Muscle of leg (tissue), 11 donors: ENCODE measurements around the gene TRIM14. TPM values are rescaled to one million over a fixed set of nuclear protein-coding genes. Genes with fewer than 3 reads are reported as not detected.

Experiments used
- DNase-seq: peaks from one replicate; pipeline ENCODE4 v3.0.0; 2013
- H3K27ac ChIP-seq: one replicate; pipeline ENCODE4 v1.5.1; 2013; ENCODE audit warnings: mild to moderate bottlenecking, low read length, control low read depth
- H3K27me3 ChIP-seq: one replicate; pipeline ENCODE4 v1.6.1; 2013; ENCODE audit warnings: low read length; ENCODE audit not compliant: control insufficient read depth, insufficient read depth
- H3K36me3 ChIP-seq: one replicate; pipeline ENCODE4 v1.6.1; 2013; ENCODE audit warnings: low read length; ENCODE audit not compliant: control insufficient read depth, insufficient read depth
- H3K4me1 ChIP-seq: one replicate; pipeline ENCODE4 v1.6.1; 2013; ENCODE audit warnings: low read length; ENCODE audit not compliant: control insufficient read depth, insufficient read depth
- H3K4me3 ChIP-seq: one replicate; pipeline ENCODE4 v1.5.1; 2013; ENCODE audit warnings: low read length, control low read depth
- H3K9me3 ChIP-seq: replicated peaks from 2 replicates; pipeline ENCODE4 v1.6.1; 2013; ENCODE audit warnings: low read depth, low read length; ENCODE audit not compliant: control insufficient read depth
- WGBS: methylation state at CpG from one replicate; pipeline ENCODE4 v1.1.5; 2013; ENCODE audit warnings: missing lambda C conversion rate; ENCODE audit not compliant: insufficient coverage; 5-methylcytosine and 5-hydroxymethylcytosine counted together
- polyA plus RNA-seq, 8 donors: library from polyadenylated mRNA; unstranded; fragments of 120-200 nt; gene quantifications; one replicate each; pipeline versions ENCODE4 v1.2.1 to v1.2.3, GENCODE V29; 2013; ENCODE audit warnings: inconsistent platforms in 1 of 8, low replicate concordance in 1 of 8; ENCODE audit not compliant: insufficient read length in 8 of 8, insufficient read depth in 1 of 8
- total RNA-seq: library from RNA; stranded (reverse); fragments of 120-200 nt; gene quantifications from one replicate; pipeline ENCODE4 v1.2.4, GENCODE V29; 2013

The TRIM14 gene
- total and polyA plus RNA-seq, 9 donors = 0.40 to 3.4 (median 1.1) TPM

- Histone ChIP-seq H3K27ac (no peak overlapping the region), H3K4me1 (no peaks in the 10 kb centered on the region), H3K9me3 (no peaks in the 10 kb centered on the region), H3K4me3 (no peak overlapping the region), H3K36me3 (no peaks in the 10 kb centered on the region), H3K27me3 (no peaks in the 10 kb centered on the region)
- whole genome bisulfite sequencing = no CpG with 5 or more reads among the region's 2 CpGs
- no peak for DNase-seq
Measured at GRCh38 chr9:98154678-98155077, 35.7 kb upstream of the TRIM14 start.

GRCh38 chr9:98152526-98152925 is 33.5 kb upstream of the TRIM14 start:
- no peaks in the 10 kb centered on the region for H3K36me3 ChIP-seq

GRCh38 chr9:98150721-98151120 is 31.7 kb upstream of the TRIM14 start:
- H3K36me3 ChIP-seq = no peaks in the 10 kb centered on the region
- 79% methylated on average over 2 of the region's 3 CpGs for WGBS
- H3K27ac ChIP-seq = no peak overlapping the region
- H3K27me3 ChIP-seq = no peaks in the 10 kb centered on the region
- H3K4me3 ChIP-seq = no peak overlapping the region
- DNase-seq = no peak
- H3K9me3 ChIP-seq = no peaks in the 10 kb centered on the region
- H3K4me1 ChIP-seq = no peaks in the 10 kb centered on the region

More at GRCh38 chr9:98152526-98152925, 33.5 kb upstream of the TRIM14 start:
- Histone ChIP-seq H3K27me3 (no peaks in the 10 kb centered on the region), H3K9me3 (no peaks in the 10 kb centered on the region), H3K4me3 (no peak overlapping the region), H3K27ac (no peak overlapping the region), H3K4me1 (no peaks in the 10 kb centered on the region)
- DNase-seq = no peak

GRCh38 chr9:98150164-98150563 is 31.1 kb upstream of the TRIM14 start:
- H3K27me3 ChIP-seq = no peaks in the 10 kb centered on the region
- H3K36me3 ChIP-seq = no peaks in the 10 kb centered on the region
- H3K4me1 ChIP-seq = no peaks in the 10 kb centered on the region
- H3K9me3 ChIP-seq = no peaks in the 10 kb centered on the region
- H3K27ac ChIP-seq = no peak overlapping the region
- 69% methylated on average over 7 of the region's 7 CpGs for WGBS
- no peak for DNase-seq
- no peak overlapping the region for H3K4me3 ChIP-seq

- Histone ChIP-seq H3K27me3 (no peaks in the 10 kb centered on the region), H3K9me3 (no peaks in the 10 kb centered on the region), H3K4me3 (no peak overlapping the region), H3K4me1 (no peaks in the 10 kb centered on the region), H3K36me3 (no peaks in the 10 kb centered on the region), H3K27ac (no peak overlapping the region)
- WGBS = 54% methylated on average over 2 of the region's 3 CpGs
- no peak for DNase-seq
Measured at GRCh38 chr9:98149422-98149821, 30.4 kb upstream of the TRIM14 start.

- Histone ChIP-seq H3K27ac (no peak overlapping the region), H3K4me3 (no peak overlapping the region), H3K9me3 (no peaks in the 10 kb centered on the region), H3K36me3 (no peaks in the 10 kb centered on the region), H3K27me3 (no peaks in the 10 kb centered on the region), H3K4me1 (no peaks in the 10 kb centered on the region)
- WGBS = 83% methylated on average over 1 of the region's 2 CpGs
- DNase-seq = no peak
Measured at GRCh38 chr9:98148486-98148885, 29.5 kb upstream of the TRIM14 start.

- H3K4me1 ChIP-seq = no peaks in the 10 kb centered on the region
- no peak overlapping the region for H3K4me3 ChIP-seq
- H3K36me3 ChIP-seq = no peaks in the 10 kb centered on the region
- no peaks in the 10 kb centered on the region for H3K27me3 ChIP-seq
- no peak overlapping the region for H3K27ac ChIP-seq
- no CpG with 5 or more reads among the region's 2 CpGs for WGBS
- no peaks in the 10 kb centered on the region for H3K9me3 ChIP-seq
- no peak for DNase-seq
Measured at GRCh38 chr9:98147582-98147981, 28.6 kb upstream of the TRIM14 start.

- no peaks in the 10 kb centered on the region for H3K36me3 ChIP-seq
- WGBS = 54% methylated on average over 6 of the region's 7 CpGs
- no peak for DNase-seq
- H3K4me1 ChIP-seq = no peaks in the 10 kb centered on the region
- no peaks in the 10 kb centered on the region for H3K27me3 ChIP-seq
- H3K9me3 ChIP-seq = no peaks in the 10 kb centered on the region
- H3K4me3 ChIP-seq = no peak overlapping the region
- no peak overlapping the region for H3K27ac ChIP-seq
Measured at GRCh38 chr9:98146101-98146991, 27.3 kb upstream of the TRIM14 start.

GRCh38 chr9:98144631-98145030 is 25.6 kb upstream of the TRIM14 start:
- Histone ChIP-seq H3K4me1 (no peaks in the 10 kb centered on the region), H3K27me3 (no peaks in the 10 kb centered on the region), H3K27ac (no peak overlapping the region), H3K4me3 (no peak overlapping the region), H3K36me3 (no peaks in the 10 kb centered on the region), H3K9me3 (no peaks in the 10 kb centered on the region)
- no peak for DNase-seq
- WGBS = 74% methylated on average over 2 of the region's 3 CpGs

GRCh38 chr9:98144076-98144475 is 25.1 kb upstream of the TRIM14 start:
- Histone ChIP-seq H3K4me1 (no peaks in the 10 kb centered on the region), H3K4me3 (no peak overlapping the region), H3K36me3 (no peaks in the 10 kb centered on the region), H3K27ac (no peak overlapping the region), H3K9me3 (no peaks in the 10 kb centered on the region), H3K27me3 (no peaks in the 10 kb centered on the region)
- DNase-seq = no peak
- no CpG with 5 or more reads among the region's 4 CpGs for WGBS
